H1 (cell line): Measurements from ENCODE around the gene CCDC28A. TPM values are rescaled to one million over a fixed set of nuclear protein-coding genes. Genes with fewer than 3 reads are reported as not detected.

ENCODE experiments used
- RBBP5 ChIP-seq: IDR thresholded peaks from 2 replicates; pipeline ENCODE4 v1.7.1; 2012; ENCODE audit warnings: low read depth, mild to moderate bottlenecking, inconsistent platforms, low read length, moderate library complexity, borderline replicate concordance
- RFX5 ChIP-seq: IDR thresholded peaks from 2 replicates; pipeline ENCODE4 v1.6.1; 2011; ENCODE audit warnings: low read depth, low read length, improper control_type of control experiment, borderline replicate concordance
- ZNF274 ChIP-seq: IDR thresholded peaks from 2 replicates; pipeline ENCODE4 v1.7.0; 2012; ENCODE audit warnings: low read length, borderline replicate concordance; ENCODE audit errors: extremely low read depth
- polyA plus RNA-seq, 7 experiments: library from polyadenylated mRNA; depleted of rRNA in 3 of 7; stranded (reverse) in 5 of 7; unstranded in 2 of 7; fragments of >200 nt in 5 of 7; fragments of 200-250 nt in 2 of 7; gene quantifications; 1 replicate in 5 of 7; 2 replicates in 1 of 7; 4 replicates in 1 of 7; pipeline versions ENCODE4 v1.2.1 to v1.2.3, GENCODE V29; 2011 to 2013; ENCODE audit warnings: missing spikeins in 2 of 7, mixed read lengths in 2 of 7
- total RNA-seq: library from RNA; stranded (reverse); fragmentation: NEBNext Ultra II Directional; extraction: Animal tissue kit (Norgen Biotek cat#: 25700); gene quantifications from 2 replicates; pipeline ENCODE4 v1.2.1, GENCODE V29; 2021

Gene CCDC28A
- total and polyA plus RNA-seq, 2 of the 8 experiments (the other 6 are each of a cell fraction or from before 2014, with no cell fraction given): 9.6 to 12.1 TPM

DNA sequence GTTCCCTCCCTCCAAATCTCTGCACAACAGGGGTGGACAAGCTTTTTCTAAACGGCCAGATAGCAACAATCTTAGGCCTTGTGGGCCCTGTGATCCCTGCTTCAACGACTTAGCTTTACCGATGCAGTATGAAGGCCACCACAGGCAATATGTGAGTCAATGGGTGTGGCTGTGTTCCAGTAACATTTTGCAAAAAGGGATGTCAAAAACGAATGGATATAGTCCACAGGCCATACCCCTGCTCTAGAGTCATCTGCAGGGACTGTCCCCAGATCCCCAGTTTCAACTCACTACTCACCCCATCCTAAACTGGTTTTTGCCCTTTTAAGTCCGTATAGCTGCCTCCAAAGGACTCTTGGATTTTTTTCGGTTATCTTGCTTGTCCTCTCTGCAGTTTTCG lies 56.7 kb downstream of the CCDC28A start (continued):
- TF ChIP-seq ZNF274: no peak
- TF ChIP-seq RFX5: no peak
- no peak for TF ChIP-seq RBBP5
